Left hindlimb (tissue), 1 donor: ENCODE results near the gene FTSJ3.
A peak's percentile ranks its signal among the peaks of the same experiment; 100 is the strongest.
"Not testable (repeated sequence)": the region's sequence is repeated elsewhere in the genome, so short reads cannot be mapped to it uniquely, and the experiment has no call there.

ENCODE experiments used
- DNase-seq: peaks from one replicate; pipeline ENCODE4 v3.0.0-alpha.2; 2018

The FTSJ3 gene

GRCh38 chr17:63827002-63827800, at the start of gene FTSJ3, which contains the start of gene PSMC5:
TSS of gene FTSJ3 (minus strand) at chr17:63827663. CDS start at chr17:63826902, 761 bp downstream.
TSS of gene PSMC5 (plus strand) at chr17:63827431. CDS start at chr17:63827491, 60 bp downstream.
- DNase-seq = peak; percentile 97

- DNase-seq = not testable (repeated sequence)
Observed at GRCh38 chr17:63874693-63875092, 47.2 kb upstream of the FTSJ3 start.

- not testable (repeated sequence) for DNase-seq
Observed at GRCh38 chr17:63874061-63874626, 46.7 kb upstream of the FTSJ3 start.

- not testable (repeated sequence) for DNase-seq
Observed at GRCh38 chr17:63873577-63873976, 46.1 kb upstream of the FTSJ3 start, which contains the start of gene CSH2. TSS of gene CSH2 (minus strand) at chr17:63873677. CDS start at chr17:63873614, 63 bp downstream.

- not testable (repeated sequence) for DNase-seq
Observed at GRCh38 chr17:63871646-63872365, 44.3 kb upstream of the FTSJ3 start.

GRCh38 chr17:63870292-63870665, 42.8 kb upstream of the FTSJ3 start:
- DNase-seq = not testable (repeated sequence)

GRCh38 chr17:63869491-63870291, 42.2 kb upstream of the FTSJ3 start:
- DNase-seq = not testable (repeated sequence)

GRCh38 chr17:63866625-63867024, 39.2 kb upstream of the FTSJ3 start:
- DNase-seq = not testable (repeated sequence)

GRCh38 chr17:63859257-63859656, 31.8 kb upstream of the FTSJ3 start:
- DNase-seq = no peak

- DNase-seq = not testable (repeated sequence)
Observed at GRCh38 chr17:63856425-63856824, 29.0 kb upstream of the FTSJ3 start.

GRCh38 chr17:63855185-63855584, 27.7 kb upstream of the FTSJ3 start:
- DNase-seq = no peak

GRCh38 chr17:63854709-63855108, 27.2 kb upstream of the FTSJ3 start:
- no peak for DNase-seq

- DNase-seq = no peak
Observed at GRCh38 chr17:63853260-63853659, 25.8 kb upstream of the FTSJ3 start.

GRCh38 chr17:63850401-63850800, 22.9 kb upstream of the FTSJ3 start:
- DNase-seq = no peak

- DNase-seq = peak; percentile 92
Observed at GRCh38 chr17:63848834-63849689, 21.6 kb upstream of the FTSJ3 start.

- no peak for DNase-seq
Observed at GRCh38 chr17:63847525-63848249, 20.2 kb upstream of the FTSJ3 start.

- no peak for DNase-seq
Observed at GRCh38 chr17:63845509-63845908, 18.0 kb upstream of the FTSJ3 start.

GRCh38 chr17:63843910-63844677, 16.6 kb upstream of the FTSJ3 start:
- DNase-seq = no peak

GRCh38 chr17:63843387-63843888, 16.0 kb upstream of the FTSJ3 start:
- peak; percentile 54 for DNase-seq
